CD4-positive, CD25-positive, alpha-beta regulatory T cell (primary cell): ENCODE results near the gene LRP1. TPM values are rescaled to one million over a fixed set of nuclear protein-coding genes. Genes with fewer than 3 reads are reported as not detected.

ENCODE experiments used
- ATAC-seq, 2 donors: fragments of 150-1000 bp; cut with Tn5 transposase; one replicate each; pipeline ENCODE4 v1.10.0; 2021; ENCODE audit warnings: low read depth in 2 of 2, moderate number of reproducible peaks in 2 of 2, moderate library complexity in 1 of 2
- DNase-seq, 3 donors: peaks; one replicate each; pipeline versions ENCODE4 v3.0.0 to v3.0.0-alpha.2; 2012 to 2022; ENCODE audit warnings: mixed read lengths in 1 of 3
- H3K27ac ChIP-seq: one replicate; pipeline ENCODE4 v1.7.0; 2013; ENCODE audit warnings: mild to moderate bottlenecking, low read length; ENCODE audit not compliant: insufficient read depth, poor library complexity, severe bottlenecking
- H3K27me3 ChIP-seq: one replicate; pipeline ENCODE4 v1.7.0; 2013; ENCODE audit warnings: low read length; ENCODE audit not compliant: control insufficient read depth, insufficient read depth
- H3K36me3 ChIP-seq: one replicate; pipeline ENCODE4 v1.7.0; 2013; ENCODE audit warnings: mild to moderate bottlenecking, low read length, moderate library complexity; ENCODE audit not compliant: control insufficient read depth, insufficient read depth
- H3K4me1 ChIP-seq: 2 replicates; pipeline ENCODE4 v1.7.0; 2013; ENCODE audit warnings: mild to moderate bottlenecking, low read length; ENCODE audit not compliant: insufficient read depth, control insufficient read depth, poor library complexity, severe bottlenecking
- H3K4me3 ChIP-seq: one replicate; pipeline ENCODE4 v1.7.0; 2013; ENCODE audit warnings: low read depth, mild to moderate bottlenecking, low read length, moderate library complexity
- H3K9me3 ChIP-seq, 2 experiments: 1 replicate in 1 of 2; 2 replicates in 1 of 2; pipeline ENCODE4 v1.7.0; 2013; ENCODE audit warnings: low read length in 2 of 2, mild to moderate bottlenecking in 1 of 2, moderate library complexity in 1 of 2; ENCODE audit not compliant: control insufficient read depth in 2 of 2
- H3K27ac Mint-ChIP-seq, 3 donors: one replicate each; pipeline ENCODE4 v1.8.0; 2020 to 2022; ENCODE audit warnings: mild to moderate bottlenecking in 3 of 3, mixed read lengths in 3 of 3, moderate library complexity in 2 of 3
- H3K27me3 Mint-ChIP-seq: one replicate; pipeline ENCODE4 v1.8.0; 2022; ENCODE audit warnings: mild to moderate bottlenecking, mixed read lengths
- H3K36me3 Mint-ChIP-seq: one replicate; pipeline ENCODE4 v1.8.0; 2020; ENCODE audit warnings: mixed read lengths
- H3K4me1 Mint-ChIP-seq, 4 donors: one replicate each; pipeline ENCODE4 v1.8.0; 2020 to 2022; ENCODE audit warnings: mixed read lengths in 4 of 4, mild to moderate bottlenecking in 1 of 4
- H3K4me3 Mint-ChIP-seq, 4 donors: one replicate each; pipeline ENCODE4 v1.8.0; 2020 to 2022; ENCODE audit warnings: mild to moderate bottlenecking in 4 of 4, mixed read lengths in 4 of 4, moderate library complexity in 3 of 4
- H3K9me3 Mint-ChIP-seq, 7 donors: one replicate each; pipeline ENCODE4 v1.8.0; 2020 to 2022; ENCODE audit warnings: mixed read lengths in 7 of 7, mild to moderate bottlenecking in 3 of 7, moderate library complexity in 2 of 7
- polyA plus RNA-seq, 4 donors: library from polyadenylated mRNA; unstranded; fragments of 300-500 nt; fragmentation: Illumina TruSeq; gene quantifications; one replicate each; pipeline ENCODE4 v1.2.3, GENCODE V29; 2021
- total RNA-seq: library from RNA; stranded (reverse); gene quantifications from one replicate; pipeline ENCODE4 v1.2.3, GENCODE V29; 2022

Gene LRP1
- total RNA-seq = 3.9 TPM
- under 1 TPM in 3 of 4 donors, not detected in 1; 0.13 to 0.24 (median 0.18) TPM for polyA plus RNA-seq

- H3K36me3 ChIP-seq = no peaks in the 10 kb centered on the region
- ATAC-seq (peak; percentile 58 to 59), DNase-seq (peak; percentile 68 to 75 (median 73))
- Mint-ChIP-seq H3K27me3 (peaks cover 54% of the 10 kb centered on the region), H3K27ac (peak within 1 kb of the TSS in 2 of 3 donors; percentile 37 to 50), H3K36me3 (no peaks in the 10 kb centered on the region), H3K4me1 (peaks cover 4 to 29% (median 14%) of the 10 kb centered on the region in 4 donors), H3K4me3 (peak within 1 kb of the TSS; percentile 85 to 94 (median 88)), H3K9me3 (peaks cover 0 to 3% (median 0%) of the 10 kb centered on the region in 7 donors)
- peaks cover 22% of the 10 kb centered on the region for H3K4me1 ChIP-seq
- peak within 1 kb of the TSS; percentile 20 for H3K27ac ChIP-seq
- peaks cover 0 to 3% of the 10 kb centered on the region in 2 experiments for H3K9me3 ChIP-seq
- H3K4me3 ChIP-seq = peak within 1 kb of the TSS; percentile 32
- peaks cover 7% of the 10 kb centered on the region for H3K27me3 ChIP-seq
These were observed at the start of gene LRP1 for GRCh38 chr12:57127726-57128518. LRP1 (plus strand) TSS chr12:57128483; CDS start chr12:57128965, 482 bp downstream.

- H3K36me3 ChIP-seq = peaks cover 2% of the 10 kb centered on the region
- DNase-seq = peak; percentile 96 to 100 (median 99)
- H3K9me3 ChIP-seq = no peaks in the 10 kb centered on the region
- H3K36me3 Mint-ChIP-seq = no peaks in the 10 kb centered on the region
- H3K27me3 ChIP-seq = no peaks in the 10 kb centered on the region
- peak within 1 kb of the TSS; percentile 87 for H3K27ac ChIP-seq
- H3K4me3 ChIP-seq = peak within 1 kb of the TSS; percentile 89
- peaks cover 0 to 45% (median 14%) of the 10 kb centered on the region in 4 donors for H3K4me1 Mint-ChIP-seq
- H3K27ac Mint-ChIP-seq = peak within 1 kb of the TSS; percentile 96 to 97 (median 96)
- H3K4me3 Mint-ChIP-seq = peak within 1 kb of the TSS; percentile 91 to 98 (median 96)
- H3K27me3 Mint-ChIP-seq = no peaks in the 10 kb centered on the region
- peak; percentile 96 to 97 for ATAC-seq
- peaks cover 17% of the 10 kb centered on the region for H3K4me1 ChIP-seq
- no peaks in the 10 kb centered on the region for H3K9me3 Mint-ChIP-seq
These were observed 49.5 kb upstream of the LRP1 start, which contains the start of gene NEMP1 for GRCh38 chr12:57078519-57079404. NEMP1 (minus strand) TSS chr12:57078791; CDS start chr12:57078745, 46 bp downstream.

- Mint-ChIP-seq H3K27me3 (no peaks in the 10 kb centered on the region), H3K9me3 (no peaks in the 10 kb centered on the region), H3K4me3 (peak overlapping the region in 2 of 4 donors; percentile 31 to 54), H3K4me1 (peaks cover 0 to 41% (median 15%) of the 10 kb centered on the region in 4 donors), H3K36me3 (no peaks in the 10 kb centered on the region), H3K27ac (peak overlapping the region in 2 of 3 donors; percentile 74 to 96)
- peaks cover 2% of the 10 kb centered on the region for H3K36me3 ChIP-seq
- no peaks in the 10 kb centered on the region for H3K27me3 ChIP-seq
- H3K9me3 ChIP-seq = no peaks in the 10 kb centered on the region
- H3K4me3 ChIP-seq = peak overlapping the region; percentile 89
- no peak for ATAC-seq
- DNase-seq = no peak
- peaks cover 17% of the 10 kb centered on the region for H3K4me1 ChIP-seq
- H3K27ac ChIP-seq = peak overlapping the region; percentile 87
These were observed 48.5 kb upstream of the LRP1 start for GRCh38 chr12:57079821-57080220.

- no peaks in the 10 kb centered on the region for H3K27me3 ChIP-seq
- H3K9me3 Mint-ChIP-seq = no peaks in the 10 kb centered on the region
- H3K9me3 ChIP-seq = no peaks in the 10 kb centered on the region
- no peak for DNase-seq
- peaks cover 9 to 51% (median 23%) of the 10 kb centered on the region in 4 donors for H3K4me1 Mint-ChIP-seq
- H3K36me3 Mint-ChIP-seq = no peaks in the 10 kb centered on the region
- no peaks in the 10 kb centered on the region for H3K27me3 Mint-ChIP-seq
- H3K4me3 Mint-ChIP-seq = peak overlapping the region in 1 of 4 donors; percentile 10
- H3K27ac Mint-ChIP-seq = no peak overlapping the region
- H3K4me3 ChIP-seq = no peak overlapping the region
- no peak for ATAC-seq
- peaks cover 19% of the 10 kb centered on the region for H3K4me1 ChIP-seq
- peaks cover 2% of the 10 kb centered on the region for H3K36me3 ChIP-seq
- no peak overlapping the region for H3K27ac ChIP-seq
These were observed 47.4 kb upstream of the LRP1 start for GRCh38 chr12:57080855-57081254.

- DNase-seq = peak in 1 of 3 donors; percentile 66
- Mint-ChIP-seq H3K36me3 (peaks cover 3% of the 10 kb centered on the region), H3K4me1 (peaks cover 11 to 47% (median 29%) of the 10 kb centered on the region in 4 donors), H3K27ac (peak overlapping the region; percentile 93 to 96 (median 95)), H3K27me3 (no peaks in the 10 kb centered on the region), H3K4me3 (peak overlapping the region; percentile 87 to 95 (median 90)), H3K9me3 (no peaks in the 10 kb centered on the region)
- Histone ChIP-seq H3K4me1 (peaks cover 42% of the 10 kb centered on the region), H3K27ac (peak overlapping the region; percentile 99), H3K36me3 (no peaks in the 10 kb centered on the region), H3K4me3 (peak overlapping the region; percentile 95), H3K9me3 (no peaks in the 10 kb centered on the region), H3K27me3 (no peaks in the 10 kb centered on the region)
- ATAC-seq = no peak
These were observed 42.2 kb upstream of the LRP1 start for GRCh38 chr12:57085999-57086492.

- H3K27me3 Mint-ChIP-seq = no peaks in the 10 kb centered on the region
- Histone ChIP-seq H3K9me3 (no peaks in the 10 kb centered on the region), H3K27ac (peak overlapping the region; percentile 99), H3K4me3 (peak overlapping the region; percentile 95), H3K27me3 (no peaks in the 10 kb centered on the region), H3K4me1 (peaks cover 47% of the 10 kb centered on the region), H3K36me3 (no peaks in the 10 kb centered on the region)
- H3K4me1 Mint-ChIP-seq = peaks cover 11 to 51% (median 29%) of the 10 kb centered on the region in 4 donors
- no peaks in the 10 kb centered on the region for H3K9me3 Mint-ChIP-seq
- H3K36me3 Mint-ChIP-seq = peaks cover 3% of the 10 kb centered on the region
- H3K4me3 Mint-ChIP-seq = peak overlapping the region; percentile 87 to 95 (median 90)
- peak overlapping the region; percentile 93 to 96 (median 95) for H3K27ac Mint-ChIP-seq
- DNase-seq (peak; percentile 26 to 56 (median 44)), ATAC-seq (no peak)
These were observed 41.7 kb upstream of the LRP1 start for GRCh38 chr12:57086493-57087009.
